Measurements from ENCODE around the gene MOCOS.
"Not testable (repeated sequence)": the region's sequence is repeated elsewhere in the genome, so short reads cannot be mapped to it uniquely, and the experiment has no call there.

Gene MOCOS

GRCh38 chr18:36203360-36203895 is 16.1 kb downstream of the MOCOS start:
- no peak for DNase-seq

GRCh38 chr18:36205166-36205565 is 17.9 kb downstream of the MOCOS start:
- DNase-seq = no peak

- no peak for DNase-seq
These were observed 20.0 kb downstream of the MOCOS start for GRCh38 chr18:36207303-36207702.

- DNase-seq = not testable (repeated sequence)
These were observed 20.7 kb downstream of the MOCOS start for GRCh38 chr18:36207969-36208368.

GRCh38 chr18:36211612-36212065 is 24.3 kb downstream of the MOCOS start:
- DNase-seq = no peak

GRCh38 chr18:36212301-36213171 is 25.2 kb downstream of the MOCOS start:
- no peak for DNase-seq

GRCh38 chr18:36214811-36215210 is 27.5 kb downstream of the MOCOS start:
- no peak for DNase-seq

GRCh38 chr18:36215577-36215976 is 28.3 kb downstream of the MOCOS start:
- no peak for DNase-seq

GRCh38 chr18:36217348-36217747 is 30.1 kb downstream of the MOCOS start:
- no peak for DNase-seq

GRCh38 chr18:36229188-36229587 is 41.9 kb downstream of the MOCOS start:
- DNase-seq = no peak

- not testable (repeated sequence) for DNase-seq
These were observed 53.2 kb downstream of the MOCOS start for GRCh38 chr18:36240510-36240909.

- DNase-seq = no peak
These were observed 54.5 kb downstream of the MOCOS start for GRCh38 chr18:36241831-36242230.

- DNase-seq = peak; percentile 48
These were observed 59.7 kb downstream of the MOCOS start for GRCh38 chr18:36247036-36247435.

GRCh38 chr18:36249392-36249791 is 62.1 kb downstream of the MOCOS start:
- DNase-seq = no peak

- DNase-seq = no peak
These were observed 63.5 kb downstream of the MOCOS start for GRCh38 chr18:36250827-36251226.

- no peak for DNase-seq
These were observed 67.9 kb downstream of the MOCOS start for GRCh38 chr18:36255072-36255698.

GRCh38 chr18:36256094-36256493 is 68.8 kb downstream of the MOCOS start:
- DNase-seq = no peak

- DNase-seq = no peak
These were observed 75.7 kb downstream of the MOCOS start for GRCh38 chr18:36262971-36263370.

GRCh38 chr18:36264283-36264682 is 77.0 kb downstream of the MOCOS start:
- DNase-seq = no peak

- DNase-seq = no peak
These were observed 77.7 kb downstream of the MOCOS start for GRCh38 chr18:36265015-36265414.

GRCh38 chr18:36269157-36269556 is 81.9 kb downstream of the MOCOS start:
- DNase-seq = no peak

- no peak for DNase-seq
These were observed 83.9 kb downstream of the MOCOS start for GRCh38 chr18:36271153-36271552.

GRCh38 chr18:36273347-36273746 is 86.0 kb downstream of the MOCOS start:
- no peak for DNase-seq

- DNase-seq = no peak
These were observed 86.9 kb downstream of the MOCOS start for GRCh38 chr18:36274083-36274715.
